ENCODE data around the gene GP9.

GRCh38 chr3:129028866-129029265 lies 31.7 kb upstream of the GP9 start:
- TF ChIP-seq POLR2A (IDR thresholded peaks at IDR 0.05): no peak
- TF ChIP-seq CTCF (IDR thresholded peaks at IDR 0.05): no peak
- TF ChIP-seq POLR2AphosphoS5 (IDR thresholded peaks at IDR 0.05): no peak
- TF ChIP-seq EP300 (IDR thresholded peaks at IDR 0.05): no peak

Data from sigmoid colon (tissue), 4 donors.